GM21723 (cell line): ENCODE results near the gene STX18.
A peak's percentile ranks its signal among the peaks of the same experiment; 100 is the strongest.

ENCODE experiments used
- ATAC-seq: cut with Tn5 transposase; IDR thresholded peaks from one replicate; pipeline ENCODE4 v1.9.1; 2021; ENCODE audit warnings: mild to moderate bottlenecking, moderate library complexity; ENCODE audit not compliant: unreplicated experiment

The STX18 gene

GRCh38 chr4:4455210-4455865 lies 86.5 kb downstream of the STX18 start:
- peak; percentile 74 for ATAC-seq

GRCh38 chr4:4446434-4446833 lies 95.4 kb downstream of the STX18 start:
- ATAC-seq, result no peak

DNA sequence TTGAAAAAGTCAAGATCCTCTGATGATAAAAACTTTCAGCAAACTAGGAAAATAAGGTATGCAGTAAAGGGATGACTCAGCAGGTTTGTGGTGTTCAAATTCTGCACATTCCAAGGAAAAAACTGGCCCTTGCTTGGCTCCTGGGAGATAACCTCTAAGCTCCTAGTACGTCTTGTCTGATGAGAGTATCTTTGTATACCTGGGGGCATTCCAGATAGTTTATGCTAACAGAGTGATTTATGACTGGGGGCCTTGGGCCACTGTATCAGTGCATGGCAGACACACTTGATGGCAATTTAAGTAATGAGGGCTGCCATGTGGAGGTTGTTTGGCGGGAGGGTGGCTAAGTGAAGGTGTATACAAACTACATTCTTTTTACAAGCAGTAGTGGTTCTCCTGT lies 98.0 kb downstream of the STX18 start:
- ATAC-seq, result no peak

DNA sequence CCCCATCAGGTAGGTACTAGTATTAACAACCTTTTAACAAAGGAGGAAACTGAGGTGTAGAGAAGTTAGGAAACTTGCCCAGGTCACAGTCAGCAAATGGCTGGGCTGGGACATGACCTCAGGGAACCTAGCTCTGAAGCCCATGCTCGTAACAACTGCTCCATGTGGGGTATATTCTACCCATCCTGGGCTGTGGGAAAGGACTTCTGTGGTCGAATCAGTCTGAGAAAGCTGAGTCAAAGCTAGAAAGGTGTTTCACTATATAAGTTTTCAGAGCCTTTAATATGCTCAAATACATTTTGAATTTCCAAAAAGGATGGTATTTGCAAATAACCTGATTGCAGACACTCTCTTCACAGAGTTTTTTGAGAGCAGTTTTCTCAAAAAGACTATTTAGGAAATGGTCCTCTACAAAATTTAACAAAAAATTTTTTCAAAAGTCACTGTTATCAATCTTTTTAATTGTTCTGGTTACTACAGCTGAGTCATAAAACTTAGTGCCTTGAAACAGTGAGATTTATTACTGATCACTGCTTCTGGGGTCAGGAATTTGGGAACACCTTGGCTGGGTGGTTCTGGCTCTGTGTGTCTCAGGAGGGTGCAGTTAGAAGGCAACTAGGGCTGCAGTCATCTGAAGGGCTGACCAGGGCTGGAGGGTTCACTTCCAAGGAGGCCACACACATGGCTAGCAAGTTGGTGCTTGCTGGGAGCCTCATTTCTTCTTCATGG lies 101.4 kb downstream of the STX18 start:
- ATAC-seq, result peak; percentile 72

- ATAC-seq, result no peak
Measured at GRCh38 chr4:4439782-4440181, 102.1 kb downstream of the STX18 start.

DNA sequence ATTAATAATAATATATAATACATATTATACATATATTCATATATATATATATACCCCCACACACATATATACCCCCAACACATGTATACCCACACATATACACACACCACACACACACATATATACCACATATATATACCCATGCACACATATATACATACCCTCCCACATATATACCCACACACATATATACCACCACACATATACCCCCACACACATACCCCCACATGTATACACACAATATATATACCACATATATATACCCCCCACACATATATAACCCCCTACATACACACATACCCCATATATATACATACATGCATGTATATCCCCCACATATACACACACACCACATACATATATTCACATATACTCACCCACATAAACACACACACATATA lies 103.0 kb downstream of the STX18 start:
- ATAC-seq, result no peak

DNA sequence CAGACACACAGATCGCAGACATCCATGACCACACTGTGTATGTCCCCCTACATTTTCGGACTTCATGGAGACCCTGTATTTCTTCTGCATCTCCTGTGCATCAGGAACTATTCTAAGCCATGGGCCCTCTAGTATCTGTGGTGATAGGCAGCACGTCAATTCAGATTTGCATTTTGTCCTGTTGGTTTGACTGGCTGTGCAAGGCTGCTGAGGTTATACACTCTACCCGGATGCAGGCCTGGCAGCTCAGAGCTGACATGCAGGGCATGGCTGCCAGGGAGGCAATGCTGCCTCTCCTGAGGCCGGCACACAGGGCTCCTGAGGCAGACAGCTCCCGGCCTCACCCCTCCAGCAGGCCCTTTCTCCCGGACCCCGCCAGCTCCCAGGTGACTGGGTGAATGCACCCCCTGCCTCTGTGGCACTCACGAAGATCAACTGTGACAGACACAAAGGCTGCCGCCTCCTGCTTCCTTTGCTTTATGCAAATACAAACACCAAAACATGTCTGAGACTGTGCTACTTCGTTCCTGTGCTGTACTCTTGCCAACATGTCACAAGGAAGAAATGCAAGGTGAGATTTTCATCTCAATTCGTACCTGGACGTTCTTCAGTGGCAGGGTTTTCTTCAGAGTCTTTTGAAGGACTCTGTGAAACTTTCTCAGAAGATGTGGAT lies 103.9 kb downstream of the STX18 start:
- ATAC-seq, result no peak

- ATAC-seq, result no peak
Measured at GRCh38 chr4:4436244-4436823, 105.5 kb downstream of the STX18 start.

- ATAC-seq, result no peak
Measured at GRCh38 chr4:4433941-4434340, 107.9 kb downstream of the STX18 start.

DNA sequence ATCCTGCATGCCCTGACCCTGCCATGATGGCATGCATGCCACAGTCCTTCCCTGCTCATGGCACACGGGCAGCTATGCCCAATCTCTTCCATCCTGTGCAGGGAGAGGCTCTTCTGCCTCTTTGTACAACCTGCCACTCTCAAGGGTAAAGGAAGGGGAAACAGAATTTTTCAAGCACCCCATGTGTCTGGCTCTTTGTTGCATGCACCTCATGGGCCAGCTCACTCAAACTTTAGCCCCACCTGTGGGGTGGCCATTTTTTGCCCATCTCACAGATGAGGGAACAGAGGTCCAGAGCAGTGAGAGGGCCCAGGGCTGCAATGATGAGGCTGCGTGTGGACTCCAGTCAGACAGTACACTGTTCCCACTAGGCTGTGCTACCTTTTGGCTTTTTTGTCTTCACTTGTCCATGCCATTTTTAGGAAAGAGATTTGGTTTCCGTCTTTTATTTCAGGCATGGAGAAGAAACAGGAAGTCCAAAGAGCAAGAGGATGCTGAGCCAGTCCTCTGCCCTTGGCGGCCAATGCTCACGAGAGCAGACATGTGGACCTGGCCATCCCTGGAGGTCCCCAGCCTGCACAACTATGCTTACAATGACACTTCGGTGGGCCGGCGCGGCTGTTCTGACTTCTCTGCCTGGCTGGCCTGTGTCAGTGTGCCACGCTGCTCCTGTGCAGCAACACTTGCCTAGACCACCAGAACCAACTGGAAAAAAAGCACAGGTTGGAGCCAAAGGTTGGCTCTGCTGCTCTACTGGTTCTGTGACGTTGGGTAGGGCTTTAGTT lies 109.3 kb downstream of the STX18 start:
- no peak for ATAC-seq

DNA sequence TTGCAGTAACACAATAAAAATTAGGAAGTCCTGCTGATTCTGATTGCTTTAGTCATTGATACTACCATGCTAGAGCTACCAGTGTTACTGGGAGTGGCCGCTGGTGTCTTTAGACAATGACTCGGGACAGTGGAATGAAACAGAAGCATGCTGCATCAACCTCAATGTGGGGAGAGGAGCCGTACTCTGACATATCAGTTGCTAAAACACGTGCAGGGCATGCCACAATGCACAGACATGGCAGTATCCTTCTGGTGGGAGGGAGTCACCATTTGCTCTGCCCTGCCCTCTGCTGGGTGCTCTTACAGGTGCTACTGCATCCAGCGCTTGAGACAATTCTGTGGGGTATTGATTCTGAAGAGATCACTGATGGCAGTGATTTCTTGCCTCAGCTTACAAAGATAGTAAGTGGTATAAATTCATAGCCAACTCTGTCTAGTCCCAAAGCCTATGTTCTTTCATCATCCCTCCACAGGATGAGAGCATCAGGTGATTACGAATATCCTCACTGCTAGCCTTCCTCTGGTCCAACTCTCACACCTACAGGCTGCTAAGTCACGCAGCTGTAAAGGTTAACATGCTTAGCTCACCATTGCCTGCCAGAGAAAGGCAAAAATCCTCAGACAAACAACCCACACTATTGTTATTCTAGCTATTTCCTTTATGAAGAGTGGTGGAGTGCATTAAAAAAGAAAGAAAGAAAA lies 111.2 kb downstream of the STX18 start:
- peak; percentile 83 for ATAC-seq

DNA sequence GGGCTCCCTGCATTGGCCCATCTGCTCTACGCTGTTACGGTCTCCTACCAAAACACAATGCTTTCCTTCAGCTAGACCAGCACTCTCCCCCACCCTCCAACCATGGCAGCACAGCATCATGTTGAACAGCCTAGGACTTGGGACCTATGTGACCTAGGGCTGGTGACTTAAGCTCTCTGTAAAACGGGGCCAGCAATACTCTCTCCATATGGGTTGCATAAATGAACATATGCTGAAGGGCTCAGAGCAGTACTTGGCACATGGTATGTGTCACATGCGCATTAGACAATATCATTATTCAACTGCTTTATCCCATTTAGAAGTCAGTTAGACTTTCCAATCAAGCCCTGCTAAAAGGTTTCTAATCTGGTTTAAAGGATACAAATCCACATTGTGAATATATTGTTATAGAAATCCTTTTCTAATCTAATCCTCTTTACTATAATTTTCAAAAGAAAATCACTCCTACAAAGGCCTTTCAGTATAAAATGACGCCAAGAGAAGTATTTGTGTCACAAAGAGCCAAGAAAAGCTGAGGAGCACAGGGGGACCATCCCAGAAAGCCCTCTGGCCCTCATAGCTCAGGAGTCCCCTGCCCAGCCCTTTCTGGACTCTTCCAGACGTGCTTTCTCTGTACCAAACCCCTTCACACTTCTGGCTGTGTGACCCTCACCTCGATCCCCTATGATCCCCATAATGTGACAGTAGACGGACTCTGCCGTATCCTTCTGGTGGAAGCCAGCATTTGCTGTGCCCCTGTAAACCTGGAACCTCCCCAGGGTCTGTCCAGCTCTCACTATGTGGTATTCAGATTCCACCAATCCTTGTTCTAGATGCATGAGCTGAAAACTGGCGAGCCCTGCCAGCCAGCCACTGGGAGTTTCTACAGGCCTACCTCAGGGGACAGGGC lies 112.6 kb downstream of the STX18 start:
- no peak for ATAC-seq

- no peak for ATAC-seq
Measured at GRCh38 chr4:4427886-4428285, 114.0 kb downstream of the STX18 start.

DNA sequence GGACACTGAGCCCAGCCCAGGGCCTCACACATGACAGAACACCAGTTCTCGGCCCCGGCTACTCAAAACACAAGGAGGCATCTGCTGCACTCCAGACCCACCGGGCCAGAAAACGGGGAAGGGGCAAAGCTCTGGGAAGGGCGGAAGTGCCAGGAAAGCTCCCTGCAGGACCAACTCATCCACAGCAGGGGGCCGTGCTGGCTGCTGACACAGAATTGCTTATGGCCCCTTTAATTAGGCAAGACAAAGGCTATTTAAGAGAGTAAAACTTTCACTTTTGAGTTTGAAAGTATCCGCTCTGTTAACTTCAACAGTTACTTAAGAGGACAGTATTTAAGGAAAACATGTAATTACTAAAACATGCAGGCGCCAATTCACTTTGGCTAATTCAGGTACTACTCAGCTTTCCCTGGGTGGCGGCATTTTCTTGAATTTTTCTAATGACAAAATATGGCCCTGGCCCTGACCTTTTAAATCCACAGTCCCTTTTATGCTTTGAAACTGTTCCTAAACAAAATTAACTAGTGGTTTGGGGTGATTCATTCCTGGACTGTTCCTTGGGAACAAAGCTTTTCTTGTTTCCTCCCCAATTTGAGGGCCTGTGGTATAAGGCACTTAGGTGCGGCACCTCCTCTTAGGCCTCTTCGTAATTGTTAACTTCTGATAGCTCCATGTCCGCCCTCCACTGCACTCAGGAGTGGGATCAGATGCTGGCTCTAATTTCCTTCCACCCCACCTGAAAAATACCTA lies 114.6 kb downstream of the STX18 start:
- no peak for ATAC-seq

GRCh38 chr4:4426511-4427120 lies 115.2 kb downstream of the STX18 start:
- ATAC-seq, result no peak

DNA sequence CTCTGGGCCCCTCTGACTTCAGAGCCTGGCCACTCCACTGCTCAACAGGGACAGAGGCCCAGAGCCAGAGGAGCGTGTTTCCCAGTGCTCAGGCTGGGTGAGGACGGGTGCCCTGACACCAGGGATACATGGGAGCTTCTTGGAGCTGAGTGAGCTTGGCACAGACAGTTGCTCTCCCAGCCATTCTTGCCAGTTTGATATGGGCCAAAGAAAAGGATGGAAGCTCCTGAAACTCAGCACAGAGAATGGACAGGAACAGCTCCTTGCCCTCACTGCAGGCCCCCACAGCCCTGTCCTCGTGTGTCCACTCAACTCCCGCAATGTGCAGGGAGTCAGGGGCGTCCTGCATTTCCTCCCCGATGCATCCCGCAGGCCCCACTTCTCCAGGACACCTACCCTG lies 116.2 kb downstream of the STX18 start:
- no peak for ATAC-seq

DNA sequence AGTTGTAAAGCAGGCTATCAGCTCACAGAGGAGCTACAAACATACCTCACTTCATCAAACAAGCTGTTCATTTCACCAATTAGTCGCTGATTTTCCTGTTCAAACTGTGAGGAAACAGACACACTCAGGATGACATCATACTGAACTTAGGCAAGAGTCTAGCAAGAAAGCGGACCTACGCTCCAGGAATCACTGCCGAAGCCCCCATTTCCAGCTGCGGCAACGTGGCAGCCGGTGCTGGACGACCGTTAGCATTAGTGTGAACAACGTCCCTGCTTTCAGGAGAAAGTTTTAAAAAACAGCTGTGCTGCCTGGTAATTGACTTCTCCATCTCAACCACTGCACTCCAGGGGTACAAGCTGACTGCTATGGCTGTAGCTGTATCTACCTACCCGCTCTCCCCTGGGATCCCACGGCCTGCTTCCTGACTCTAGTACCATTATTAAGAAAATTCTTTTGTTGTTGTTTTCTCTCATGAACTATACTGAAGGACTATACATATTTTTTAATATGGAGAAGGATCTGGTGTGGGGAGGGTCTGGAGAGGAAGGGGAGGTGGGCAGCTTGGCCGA lies 116.6 kb downstream of the STX18 start:
- ATAC-seq, result no peak
